PC-3 (cell line): ENCODE results near the gene CHRND. TPM values are rescaled to one million over a fixed set of nuclear protein-coding genes. Genes with fewer than 3 reads are reported as not detected.

Source experiments
- ATAC-seq: fragments of 200-7000 bp; cut with Tn5 transposase; 2 replicates; pipeline ENCODE4 v1.9.1; 2020; ENCODE audit warnings: mild to moderate bottlenecking, moderate library complexity
- BruUV-seq: library from RNA; stranded (reverse); fragments of 400-500 nt; replicated peaks from 2 replicates; lab custom pipeline; 2021; lab: Mats Ljungman, UMichigan
- CTCF ChIA-PET: fragments of 300-600 bp; sonication (Branson Sonifier 250); formaldehyde crosslinking; loops from one replicate; lab custom pipeline; 2022; ENCODE audit warnings: antibody characterized with exemption; lab: Charles Lee
- POLR2A ChIA-PET: fragments of 300-600 bp; sonication (Branson Sonifier 250); formaldehyde crosslinking; loops from one replicate; lab custom pipeline; 2022; ENCODE audit warnings: antibody characterized with exemption; ENCODE audit not compliant: unreplicated experiment; lab: Charles Lee
- DNase-seq: peaks from one replicate; pipeline ENCODE4 v3.0.0-alpha.2; 2015
- H2AFZ ChIP-seq: fragments of 300-600 bp; sonication (generic); 2 replicates; pipeline ENCODE4 v1.6.0; 2016; ENCODE audit warnings: antibody characterized with exemption, low read length
- H3F3A ChIP-seq: fragments of 300-600 bp; sonication (generic); one replicate; pipeline ENCODE4 v1.6.0; 2017; ENCODE audit warnings: antibody characterized with exemption, low read length, control low read depth, mild to moderate bottlenecking; ENCODE audit not compliant: unreplicated experiment
- H3K27ac ChIP-seq: fragments of 300-600 bp; sonication (generic); 2 replicates; pipeline ENCODE4 v1.5.1; 2016; ENCODE audit warnings: mild to moderate bottlenecking, low read length
- H3K27me3 ChIP-seq: fragments of 300-600 bp; sonication (generic); 2 replicates; pipeline ENCODE4 v1.6.1; 2016; ENCODE audit warnings: low read length, mixed read lengths
- H3K36me3 ChIP-seq: fragments of 300-600 bp; sonication (generic); 2 replicates; pipeline ENCODE4 v1.6.1; 2016; ENCODE audit warnings: low read depth, mixed run types, low read length, mixed read lengths
- H3K4me1 ChIP-seq: fragments of 300-600 bp; sonication (generic); 2 replicates; pipeline ENCODE4 v1.5.1; 2016; ENCODE audit warnings: low read length; ENCODE audit not compliant: insufficient read depth
- H3K4me2 ChIP-seq: fragments of 300-600 bp; sonication (generic); 2 replicates; pipeline ENCODE4 v1.6.0; 2016; ENCODE audit warnings: low read length
- H3K4me3 ChIP-seq: fragments of 300-600 bp; sonication (generic); 2 replicates; pipeline ENCODE4 v1.5.1; 2016; ENCODE audit warnings: mild to moderate bottlenecking, low read length, mixed read lengths
- H3K79me2 ChIP-seq: fragments of 300-600 bp; sonication (generic); 2 replicates; pipeline ENCODE4 v1.6.1; 2017; ENCODE audit warnings: low read length, mixed read lengths
- H3K9ac ChIP-seq: fragments of 300-600 bp; sonication (generic); 2 replicates; pipeline ENCODE4 v1.6.0; 2016; ENCODE audit warnings: mild to moderate bottlenecking, low read length
- H3K9me2 ChIP-seq: fragments of 300-600 bp; sonication (generic); replicated peaks from 2 replicates; pipeline ENCODE4 v1.6.1; 2016; ENCODE audit warnings: mixed run types, low read length, mixed read lengths
- H3K9me3 ChIP-seq: fragments of 300-600 bp; sonication (generic); 2 replicates; pipeline ENCODE4 v1.6.1; 2016; ENCODE audit warnings: low read length, mixed read lengths
- H4K20me1 ChIP-seq: fragments of 300-600 bp; sonication (generic); 2 replicates; pipeline ENCODE4 v1.6.1; 2016; ENCODE audit warnings: low read length, mixed read lengths
- EZH2 ChIP-seq: fragments of 300-600 bp; sonication (generic); IDR thresholded peaks from one replicate; pipeline ENCODE4 v1.6.1; 2017; ENCODE audit warnings: antibody characterized with exemption, mild to moderate bottlenecking, low read length; ENCODE audit not compliant: unreplicated experiment
- EZH2phosphoT487 ChIP-seq: fragments of 300-600 bp; sonication (generic); IDR thresholded peaks from 2 replicates; pipeline ENCODE4 v1.6.1; 2018; ENCODE audit warnings: mild to moderate bottlenecking, antibody characterized with exemption, low read length, borderline replicate concordance
- intact Hi-C: fragments of 100-400 bp; cut with micrococcal nuclease; formaldehyde crosslinking; loops from 2 replicates; pipeline ENCODE4 v1.9.0; 2023
- total RNA-seq: library from RNA; depleted of rRNA; stranded (reverse); fragments of >200 nt; gene quantifications from 2 replicates; pipeline ENCODE4 v1.2.3, GENCODE V29; 2014
- TF ChIP-seq, protein P1 (sequence below): fragments of 300-600 bp; sonication (generic); conservative IDR thresholded peaks from 2 replicates; pipeline ENCODE4 v1.5.1; 2017; ENCODE audit warnings: antibody characterized with exemption, low read depth, mild to moderate bottlenecking, low read length

The CHRND gene
- total RNA-seq, 1 experiment from 2014 or later: not detected

DNA sequence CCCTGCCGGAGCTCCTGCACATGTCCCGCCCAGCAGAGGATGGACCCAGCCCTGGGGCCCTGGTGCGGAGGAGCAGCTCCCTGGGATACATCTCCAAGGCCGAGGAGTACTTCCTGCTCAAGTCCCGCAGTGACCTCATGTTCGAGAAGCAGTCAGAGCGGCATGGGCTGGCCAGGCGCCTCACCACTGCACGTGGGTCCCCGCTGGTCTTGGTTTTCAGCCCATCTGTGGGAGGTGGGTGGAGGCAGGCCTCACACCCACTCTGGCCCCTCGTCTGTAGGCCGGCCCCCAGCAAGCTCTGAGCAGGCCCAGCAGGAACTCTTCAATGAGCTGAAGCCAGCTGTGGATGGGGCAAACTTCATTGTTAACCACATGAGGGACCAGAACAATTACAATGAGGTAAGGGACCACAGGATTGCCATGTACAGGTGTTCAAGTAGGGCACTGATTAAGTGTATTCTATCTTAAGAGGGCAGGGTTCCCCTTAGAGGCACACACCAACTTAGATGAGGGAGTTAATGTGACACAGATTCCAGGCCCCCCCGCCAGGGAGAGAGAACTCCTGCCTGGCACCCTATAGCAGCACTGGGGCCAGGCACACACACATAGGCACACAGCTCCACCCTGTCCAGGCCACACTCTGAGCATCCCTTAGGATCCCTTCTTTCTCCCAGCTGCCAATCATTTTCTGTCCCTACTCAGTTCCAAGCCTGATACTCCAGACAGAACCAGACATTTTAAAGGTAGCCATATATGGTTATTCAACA, 8.2 kb downstream of the CHRND start:
- ATAC-seq (no peak; the same call in 1 of the 2 replicates), DNase-seq (no peak)
- H3K27ac ChIP-seq: no peak overlapping the region
- no peaks in the 10 kb centered on the region for H3F3A ChIP-seq
- no peaks in the 10 kb centered on the region for H3K27me3 ChIP-seq
- no TSS peak for BruUV-seq
- H3K4me2 ChIP-seq: no peak overlapping the region
- H3K79me2 ChIP-seq: no peaks in the 10 kb centered on the region
- no peaks in the 10 kb centered on the region for H3K36me3 ChIP-seq
- H3K4me1 ChIP-seq: no peaks in the 10 kb centered on the region
- H4K20me1 ChIP-seq: no peaks in the 10 kb centered on the region
- POLR2A ChIA-PET: no interaction called here
- intact Hi-C loops: no loop called here
- H3K4me3 ChIP-seq: no peak overlapping the region
- no peak overlapping the region for H2AFZ ChIP-seq
- H3K9me3 ChIP-seq: no peaks in the 10 kb centered on the region
- no peak overlapping the region for H3K9ac ChIP-seq
- H3K9me2 ChIP-seq: no peaks in the 10 kb centered on the region
- CTCF ChIA-PET: no interaction called here
- TF ChIP-seq, protein P1, sequence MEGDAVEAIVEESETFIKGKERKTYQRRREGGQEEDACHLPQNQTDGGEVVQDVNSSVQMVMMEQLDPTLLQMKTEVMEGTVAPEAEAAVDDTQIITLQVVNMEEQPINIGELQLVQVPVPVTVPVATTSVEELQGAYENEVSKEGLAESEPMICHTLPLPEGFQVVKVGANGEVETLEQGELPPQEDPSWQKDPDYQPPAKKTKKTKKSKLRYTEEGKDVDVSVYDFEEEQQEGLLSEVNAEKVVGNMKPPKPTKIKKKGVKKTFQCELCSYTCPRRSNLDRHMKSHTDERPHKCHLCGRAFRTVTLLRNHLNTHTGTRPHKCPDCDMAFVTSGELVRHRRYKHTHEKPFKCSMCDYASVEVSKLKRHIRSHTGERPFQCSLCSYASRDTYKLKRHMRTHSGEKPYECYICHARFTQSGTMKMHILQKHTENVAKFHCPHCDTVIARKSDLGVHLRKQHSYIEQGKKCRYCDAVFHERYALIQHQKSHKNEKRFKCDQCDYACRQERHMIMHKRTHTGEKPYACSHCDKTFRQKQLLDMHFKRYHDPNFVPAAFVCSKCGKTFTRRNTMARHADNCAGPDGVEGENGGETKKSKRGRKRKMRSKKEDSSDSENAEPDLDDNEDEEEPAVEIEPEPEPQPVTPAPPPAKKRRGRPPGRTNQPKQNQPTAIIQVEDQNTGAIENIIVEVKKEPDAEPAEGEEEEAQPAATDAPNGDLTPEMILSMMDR: no peak
- TF ChIP-seq EZH2: no peak
- no peak for TF ChIP-seq EZH2phosphoT487

DNA sequence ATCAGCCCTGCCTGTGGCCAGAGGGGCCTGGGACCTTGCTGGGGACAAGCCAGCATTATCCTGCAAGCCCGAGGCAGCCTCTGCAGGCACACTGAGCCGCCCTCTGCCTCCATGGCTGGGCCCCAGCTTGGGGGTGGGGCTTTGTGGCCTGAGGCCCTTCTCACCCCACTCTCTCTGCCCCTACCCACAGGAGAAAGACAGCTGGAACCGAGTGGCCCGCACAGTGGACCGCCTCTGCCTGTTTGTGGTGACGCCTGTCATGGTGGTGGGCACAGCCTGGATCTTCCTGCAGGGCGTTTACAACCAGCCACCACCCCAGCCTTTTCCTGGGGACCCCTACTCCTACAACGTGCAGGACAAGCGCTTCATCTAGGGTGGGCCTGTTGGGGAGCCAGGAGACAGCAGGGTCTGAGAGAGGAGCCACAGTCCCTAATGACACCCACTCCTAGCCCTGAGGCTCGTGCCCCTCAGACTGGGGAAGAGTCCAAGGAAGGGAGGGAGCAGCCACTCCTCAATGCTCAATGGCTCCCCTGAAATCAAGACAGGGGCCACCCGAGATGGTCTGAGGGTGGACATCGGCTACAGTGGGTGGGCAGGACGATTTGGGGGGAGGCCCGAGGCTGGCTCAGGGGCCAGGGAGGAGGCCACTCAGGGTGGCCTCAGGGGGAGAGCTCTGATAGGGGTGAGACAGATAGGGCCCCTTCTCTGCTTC, 9.1 kb downstream of the CHRND start:
- no peak for ATAC-seq
- intact Hi-C loops: no loop called here

More for the DNA sequence above, 9.1 kb downstream of the CHRND start:
- Histone ChIP-seq H3K4me3 (no peak overlapping the region), H3K27ac (no peak overlapping the region), H3F3A (no peaks in the 10 kb centered on the region), H3K4me1 (no peaks in the 10 kb centered on the region), H3K4me2 (no peak overlapping the region), H3K27me3 (no peaks in the 10 kb centered on the region), H3K36me3 (no peaks in the 10 kb centered on the region), H3K79me2 (no peaks in the 10 kb centered on the region), H4K20me1 (no peaks in the 10 kb centered on the region), H3K9me3 (no peaks in the 10 kb centered on the region), H2AFZ (no peak overlapping the region), H3K9me2 (no peaks in the 10 kb centered on the region), H3K9ac (no peak overlapping the region)
- TF ChIP-seq, protein P1: no peak
- TF ChIP-seq EZH2phosphoT487 (no peak), EZH2 (no peak)
- no peak for DNase-seq
- CTCF ChIA-PET: no interaction called here
- POLR2A ChIA-PET: no interaction called here
- no TSS peak for BruUV-seq
